Natural killer cell (primary cell): ENCODE data around the gene CDKN2AIP. TPM values are rescaled to one million over a fixed set of nuclear protein-coding genes. Genes with fewer than 3 reads are reported as not detected.

Source experiments
- ATAC-seq, 3 donors: fragments of 150-1000 bp in 2 of 3; fragments of 200-7000 bp in 1 of 3; cut with Tn5 transposase; 1 replicate in 1 of 3; 2 replicates in 2 of 3; pipeline ENCODE4 v1.10.0; 2021; ENCODE audit warnings: mild to moderate bottlenecking in 2 of 3, moderate library complexity in 2 of 3
- DNase-seq, 2 donors: peaks; one replicate each; pipeline versions ENCODE4 v3.0.0 to v3.0.0-alpha.2; 2013 to 2021; ENCODE audit warnings: mixed read lengths in 1 of 2
- H3K27ac ChIP-seq: one replicate; pipeline ENCODE4 v1.5.1; 2013; ENCODE audit warnings: mild to moderate bottlenecking, low read length
- H3K27me3 ChIP-seq: one replicate; pipeline ENCODE4 v1.6.1; 2013; ENCODE audit warnings: low read length; ENCODE audit not compliant: control insufficient read depth, insufficient read depth
- H3K36me3 ChIP-seq: one replicate; pipeline ENCODE4 v1.6.1; 2013; ENCODE audit warnings: low read length; ENCODE audit not compliant: control insufficient read depth, insufficient read depth
- H3K4me1 ChIP-seq: one replicate; pipeline ENCODE4 v1.6.1; 2013; ENCODE audit warnings: low read length; ENCODE audit not compliant: control insufficient read depth, insufficient read depth
- H3K4me3 ChIP-seq: one replicate; pipeline ENCODE4 v1.5.1; 2013; ENCODE audit warnings: low read length
- H3K9me3 ChIP-seq: one replicate; pipeline ENCODE4 v1.6.1; 2013; ENCODE audit warnings: low read length; ENCODE audit not compliant: control insufficient read depth, insufficient read depth
- H3K27ac Mint-ChIP-seq, 2 donors: one replicate each; pipeline ENCODE4 v1.8.0; 2022; ENCODE audit warnings: mild to moderate bottlenecking in 2 of 2, mixed read lengths in 2 of 2, moderate library complexity in 1 of 2
- H3K27me3 Mint-ChIP-seq, 2 donors: one replicate each; pipeline ENCODE4 v1.8.0; 2022; ENCODE audit warnings: low read depth in 2 of 2, mixed read lengths in 2 of 2
- H3K36me3 Mint-ChIP-seq: one replicate; pipeline ENCODE4 v1.8.0; 2022; ENCODE audit warnings: mixed read lengths
- H3K4me1 Mint-ChIP-seq, 2 donors: one replicate each; pipeline ENCODE4 v1.8.0; 2022; ENCODE audit warnings: mixed read lengths in 2 of 2
- H3K4me3 Mint-ChIP-seq: one replicate; pipeline ENCODE4 v1.8.0; 2022; ENCODE audit warnings: mild to moderate bottlenecking, moderate library complexity, mixed read lengths
- H3K9me3 Mint-ChIP-seq, 2 donors: one replicate each; pipeline ENCODE4 v1.8.0; 2022; ENCODE audit warnings: mixed read lengths in 2 of 2
- WGBS: methylation state at CpG from one replicate; pipeline ENCODE4 v1.1.7; 2013; ENCODE audit warnings: missing lambda C conversion rate; ENCODE audit not compliant: insufficient coverage; 5-methylcytosine and 5-hydroxymethylcytosine counted together
- intact Hi-C: fragments of 100-400 bp; cut with micrococcal nuclease; formaldehyde crosslinking; loops from one replicate; pipeline ENCODE4 v1.14.2; 2022
- total RNA-seq, 4 donors: library from RNA; stranded (reverse); fragments of 120-200 nt in 1 of 4; gene quantifications; one replicate each; pipeline versions ENCODE4 v1.2.3 to v1.2.4, GENCODE V29; 2013 to 2022
- TF ChIP-seq, protein P1 (sequence below): fragments of 200-600 bp; IDR thresholded peaks from one replicate; pipeline ENCODE4 v1.8.0; 2022; ENCODE audit warnings: antibody characterized with exemption

CDKN2AIP gene, protein sequence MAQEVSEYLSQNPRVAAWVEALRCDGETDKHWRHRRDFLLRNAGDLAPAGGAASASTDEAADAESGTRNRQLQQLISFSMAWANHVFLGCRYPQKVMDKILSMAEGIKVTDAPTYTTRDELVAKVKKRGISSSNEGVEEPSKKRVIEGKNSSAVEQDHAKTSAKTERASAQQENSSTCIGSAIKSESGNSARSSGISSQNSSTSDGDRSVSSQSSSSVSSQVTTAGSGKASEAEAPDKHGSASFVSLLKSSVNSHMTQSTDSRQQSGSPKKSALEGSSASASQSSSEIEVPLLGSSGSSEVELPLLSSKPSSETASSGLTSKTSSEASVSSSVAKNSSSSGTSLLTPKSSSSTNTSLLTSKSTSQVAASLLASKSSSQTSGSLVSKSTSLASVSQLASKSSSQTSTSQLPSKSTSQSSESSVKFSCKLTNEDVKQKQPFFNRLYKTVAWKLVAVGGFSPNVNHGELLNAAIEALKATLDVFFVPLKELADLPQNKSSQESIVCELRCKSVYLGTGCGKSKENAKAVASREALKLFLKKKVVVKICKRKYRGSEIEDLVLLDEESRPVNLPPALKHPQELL
- total RNA-seq: 10 to 100 TPM; 24.2 to 27.3 (median 25.7) TPM
- 27.6 TPM for total RNA-seq (2013)

DNA sequence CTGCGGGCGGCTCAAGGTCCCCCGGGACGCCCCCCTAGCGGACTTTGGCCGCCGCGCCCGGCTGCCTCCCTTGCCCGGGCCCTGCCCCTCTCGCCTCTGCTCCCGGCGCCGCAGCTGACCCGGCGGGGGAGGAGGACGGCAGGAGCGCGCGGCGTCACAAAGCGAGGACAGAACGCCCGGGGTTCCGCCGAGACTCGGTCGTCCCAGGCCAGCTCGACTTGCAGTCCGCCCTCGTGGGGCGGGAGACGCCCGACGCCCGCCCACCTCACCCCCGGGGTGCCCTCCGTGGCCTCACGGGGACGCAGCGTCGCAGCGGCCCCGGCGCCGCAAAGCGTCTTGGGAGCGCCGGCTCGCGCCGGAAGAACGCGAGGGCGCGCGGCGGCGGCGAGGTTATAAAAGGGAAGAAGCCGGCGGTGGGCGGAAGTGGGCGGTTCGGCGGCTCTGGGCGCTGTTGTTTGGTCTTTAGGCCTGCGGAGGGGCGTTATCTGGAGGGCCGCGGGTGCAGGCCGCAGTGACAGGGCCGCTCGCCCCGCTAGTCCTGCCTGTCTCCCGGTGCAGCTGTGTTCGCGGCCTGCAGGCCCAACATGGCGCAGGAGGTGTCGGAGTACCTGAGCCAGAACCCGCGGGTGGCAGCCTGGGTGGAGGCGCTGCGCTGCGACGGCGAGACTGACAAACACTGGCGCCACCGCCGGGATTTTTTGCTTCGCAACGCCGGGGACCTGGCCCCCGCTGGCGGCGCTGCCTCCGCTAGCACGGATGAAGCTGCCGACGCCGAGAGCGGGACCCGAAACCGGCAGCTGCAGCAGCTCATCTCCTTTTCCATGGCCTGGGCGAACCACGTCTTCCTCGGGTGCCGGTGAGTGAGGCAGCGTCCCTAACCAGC lies at the start of gene CDKN2AIP:
Gene CDKN2AIP (plus strand): TSS at position 423 of the 883 bp plus-strand sequence. CDS start 162 bp downstream, at position 585.
- peak within 1 kb of the TSS; percentile 87 for H3K27ac ChIP-seq
- Mint-ChIP-seq H3K9me3 (no peaks in the 10 kb centered on the region), H3K4me1 (peaks cover 43 to 48% of the 10 kb centered on the region in 2 donors), H3K36me3 (peaks cover 8% of the 10 kb centered on the region), H3K27me3 (no peaks in the 10 kb centered on the region), H3K27ac (peak within 1 kb of the TSS; percentile 95 to 96), H3K4me3 (peak within 1 kb of the TSS; percentile 95)
- ATAC-seq: peak; percentile 85 to 94 (median 87)
- DNase-seq: peak; percentile 93 to 96
- no peaks in the 10 kb centered on the region for H3K9me3 ChIP-seq
- under 1% methylated on average over 109 of the region's 109 CpGs for WGBS
- TF ChIP-seq, protein P1, sequence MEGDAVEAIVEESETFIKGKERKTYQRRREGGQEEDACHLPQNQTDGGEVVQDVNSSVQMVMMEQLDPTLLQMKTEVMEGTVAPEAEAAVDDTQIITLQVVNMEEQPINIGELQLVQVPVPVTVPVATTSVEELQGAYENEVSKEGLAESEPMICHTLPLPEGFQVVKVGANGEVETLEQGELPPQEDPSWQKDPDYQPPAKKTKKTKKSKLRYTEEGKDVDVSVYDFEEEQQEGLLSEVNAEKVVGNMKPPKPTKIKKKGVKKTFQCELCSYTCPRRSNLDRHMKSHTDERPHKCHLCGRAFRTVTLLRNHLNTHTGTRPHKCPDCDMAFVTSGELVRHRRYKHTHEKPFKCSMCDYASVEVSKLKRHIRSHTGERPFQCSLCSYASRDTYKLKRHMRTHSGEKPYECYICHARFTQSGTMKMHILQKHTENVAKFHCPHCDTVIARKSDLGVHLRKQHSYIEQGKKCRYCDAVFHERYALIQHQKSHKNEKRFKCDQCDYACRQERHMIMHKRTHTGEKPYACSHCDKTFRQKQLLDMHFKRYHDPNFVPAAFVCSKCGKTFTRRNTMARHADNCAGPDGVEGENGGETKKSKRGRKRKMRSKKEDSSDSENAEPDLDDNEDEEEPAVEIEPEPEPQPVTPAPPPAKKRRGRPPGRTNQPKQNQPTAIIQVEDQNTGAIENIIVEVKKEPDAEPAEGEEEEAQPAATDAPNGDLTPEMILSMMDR: no peak
- H3K4me3 ChIP-seq: peak within 1 kb of the TSS; percentile 60
- intact Hi-C loops: loop anchor here (1.0 to 5.0 kb wide), 4 partner anchors 37 to 346 kb away; partner anchors contain the start of genes RWDD4, TRAPPC11 and WWC2
- H3K27me3 ChIP-seq: no peaks in the 10 kb centered on the region
- peaks cover 33% of the 10 kb centered on the region for H3K36me3 ChIP-seq
- H3K4me1 ChIP-seq: peaks cover 16% of the 10 kb centered on the region

DNA sequence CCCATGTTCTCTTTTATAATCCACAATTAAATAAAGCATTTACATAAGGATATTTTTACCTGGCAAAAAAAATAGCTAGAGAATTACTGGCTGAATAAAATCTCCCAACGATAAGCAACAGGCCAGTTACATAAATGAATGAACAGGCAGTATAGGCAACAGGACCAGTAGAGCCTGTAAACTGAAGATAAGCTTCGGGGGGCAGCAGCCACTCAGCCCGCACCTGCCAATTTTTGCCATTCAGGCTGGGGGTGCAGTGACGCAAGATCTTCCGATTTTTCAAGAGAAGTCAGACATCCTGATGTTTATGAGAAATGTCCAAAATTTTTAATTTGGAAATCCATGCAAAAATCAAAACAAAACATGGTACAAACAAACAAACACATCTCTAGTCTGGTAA lies 49.0 kb upstream of the CDKN2AIP start:
- peaks cover 17 to 51% of the 10 kb centered on the region in 2 donors for H3K27me3 Mint-ChIP-seq
- no peak for ATAC-seq
- TF ChIP-seq, protein P1: no peak

DNA sequence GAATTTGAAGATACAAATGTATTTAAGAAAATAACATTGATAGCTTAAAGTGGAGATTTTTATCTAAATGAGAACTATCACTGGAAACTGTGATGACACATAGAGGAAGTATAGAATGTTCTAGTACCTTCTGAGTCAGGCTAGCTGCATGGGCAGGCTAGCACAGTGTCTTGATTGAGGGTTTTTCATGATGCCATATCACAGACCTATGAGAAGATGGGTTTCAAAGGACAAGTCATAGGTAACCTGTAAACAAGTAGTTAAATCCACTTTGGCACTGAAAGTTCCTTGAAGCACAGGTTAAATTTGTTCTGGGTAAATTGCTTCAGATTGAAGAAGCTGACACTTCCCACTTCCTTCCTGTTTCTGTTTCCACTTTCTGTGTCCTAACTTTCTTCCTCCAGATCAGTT lies 48.2 kb upstream of the CDKN2AIP start:
- H3K4me1 Mint-ChIP-seq: peaks cover 24 to 28% of the 10 kb centered on the region in 2 donors
- no peaks in the 10 kb centered on the region for H3K9me3 ChIP-seq
- DNase-seq: no peak
- H3K27me3 ChIP-seq: peaks cover 4% of the 10 kb centered on the region
- H3K27ac Mint-ChIP-seq: no peak overlapping the region
- no peaks in the 10 kb centered on the region for H3K9me3 Mint-ChIP-seq
- H3K27ac ChIP-seq: no peak overlapping the region
- H3K4me3 Mint-ChIP-seq: no peak overlapping the region
- no peak for ATAC-seq
- H3K27me3 Mint-ChIP-seq: peaks cover 22 to 47% of the 10 kb centered on the region in 2 donors
- no peaks in the 10 kb centered on the region for H3K36me3 ChIP-seq
- H3K4me3 ChIP-seq: no peak overlapping the region
- TF ChIP-seq, protein P1: no peak
- H3K4me1 ChIP-seq: peaks cover 15% of the 10 kb centered on the region
- no peaks in the 10 kb centered on the region for H3K36me3 Mint-ChIP-seq
- intact Hi-C loops: no loop called here

More for the DNA sequence above, 49.0 kb upstream of the CDKN2AIP start:
- Histone ChIP-seq H3K27me3 (peaks cover 4% of the 10 kb centered on the region), H3K27ac (no peak overlapping the region), H3K4me1 (peaks cover 15% of the 10 kb centered on the region), H3K36me3 (no peaks in the 10 kb centered on the region), H3K9me3 (no peaks in the 10 kb centered on the region), H3K4me3 (no peak overlapping the region)
- peaks cover 24 to 28% of the 10 kb centered on the region in 2 donors for H3K4me1 Mint-ChIP-seq
- DNase-seq: no peak
- H3K27ac Mint-ChIP-seq: no peak overlapping the region
- H3K9me3 Mint-ChIP-seq: no peaks in the 10 kb centered on the region
- no peaks in the 10 kb centered on the region for H3K36me3 Mint-ChIP-seq
- no peak overlapping the region for H3K4me3 Mint-ChIP-seq
- intact Hi-C loops: no loop called here
- 56% methylated on average over 4 of the region's 5 CpGs for whole genome bisulfite sequencing
